GM21423 (cell line): ENCODE data around the gene C6orf62.
"Not testable (repeated sequence)": the region's sequence is repeated elsewhere in the genome, so short reads cannot be mapped to it uniquely, and the experiment has no call there.

Experiments used
- ATAC-seq: cut with Tn5 transposase; IDR thresholded peaks from one replicate; pipeline ENCODE4 v1.9.1; 2021; ENCODE audit warnings: mild to moderate bottlenecking, moderate library complexity; ENCODE audit not compliant: unreplicated experiment

Gene C6orf62

GRCh38 chr6:24743265-24743943 is 24.4 kb upstream of the C6orf62 start:
- peak; percentile 82 for ATAC-seq

GRCh38 chr6:24742216-24742738 is 23.3 kb upstream of the C6orf62 start:
- no peak for ATAC-seq

GRCh38 chr6:24740861-24741260 is 21.9 kb upstream of the C6orf62 start:
- no peak for ATAC-seq

- no peak for ATAC-seq
These were observed 19.8 kb upstream of the C6orf62 start for GRCh38 chr6:24738741-24739140.

- ATAC-seq, result not testable (repeated sequence)
These were observed 15.8 kb upstream of the C6orf62 start for GRCh38 chr6:24734710-24735109.

GRCh38 chr6:24734166-24734565 is 15.2 kb upstream of the C6orf62 start:
- no peak for ATAC-seq

GRCh38 chr6:24731456-24732134 is 12.6 kb upstream of the C6orf62 start:
- ATAC-seq, result not testable (repeated sequence)

- ATAC-seq, result not testable (repeated sequence)
These were observed 11.7 kb upstream of the C6orf62 start for GRCh38 chr6:24730653-24731052.

GRCh38 chr6:24723270-24723669 is 4.3 kb upstream of the C6orf62 start:
- ATAC-seq, result no peak

GRCh38 chr6:24721461-24722215 is 2.7 kb upstream of the C6orf62 start:
- peak; percentile 43 for ATAC-seq

GRCh38 chr6:24720604-24721460 is 1.9 kb upstream of the C6orf62 start:
- peak; percentile 83 for ATAC-seq

GRCh38 chr6:24720131-24720603 is 1.2 kb upstream of the C6orf62 start:
- ATAC-seq, result no peak

- no peak for ATAC-seq
These were observed 367 bp downstream of the C6orf62 start for GRCh38 chr6:24718449-24719124.

- not testable (repeated sequence) for ATAC-seq
These were observed 2.3 kb downstream of the C6orf62 start for GRCh38 chr6:24716602-24717148.

- ATAC-seq, result no peak
These were observed 8.2 kb downstream of the C6orf62 start for GRCh38 chr6:24710519-24711303.

GRCh38 chr6:24709014-24709711 is 9.8 kb downstream of the C6orf62 start:
- ATAC-seq, result no peak

- ATAC-seq, result no peak
These were observed 10.3 kb downstream of the C6orf62 start for GRCh38 chr6:24708612-24709011.

GRCh38 chr6:24704468-24704867 is 14.5 kb downstream of the C6orf62 start:
- ATAC-seq, result no peak
